Hepatocyte (in vitro differentiated cells): ENCODE measurements around the gene SIVA1.

Experiments used
- CTCF ChIP-seq: fragments of 200-600 bp; sonication (generic); IDR thresholded peaks from 2 replicates; pipeline ENCODE4 v1.5.1; 2016; ENCODE audit warnings: antibody characterized with exemption, mild to moderate bottlenecking; ENCODE audit not compliant: poor library complexity
- EZH2 ChIP-seq: fragments of 200-600 bp; sonication (generic); IDR thresholded peaks from 2 replicates; pipeline ENCODE4 v1.6.1; 2016; ENCODE audit warnings: antibody characterized with exemption, mild to moderate bottlenecking, borderline replicate concordance
- EZH2phosphoT487 ChIP-seq: fragments of 200-600 bp; sonication (generic); IDR thresholded peaks from one replicate; pipeline ENCODE4 v1.6.1; 2018; ENCODE audit warnings: antibody characterized with exemption, mild to moderate bottlenecking, low read depth, moderate library complexity; ENCODE audit not compliant: unreplicated experiment, severe bottlenecking

DNA sequence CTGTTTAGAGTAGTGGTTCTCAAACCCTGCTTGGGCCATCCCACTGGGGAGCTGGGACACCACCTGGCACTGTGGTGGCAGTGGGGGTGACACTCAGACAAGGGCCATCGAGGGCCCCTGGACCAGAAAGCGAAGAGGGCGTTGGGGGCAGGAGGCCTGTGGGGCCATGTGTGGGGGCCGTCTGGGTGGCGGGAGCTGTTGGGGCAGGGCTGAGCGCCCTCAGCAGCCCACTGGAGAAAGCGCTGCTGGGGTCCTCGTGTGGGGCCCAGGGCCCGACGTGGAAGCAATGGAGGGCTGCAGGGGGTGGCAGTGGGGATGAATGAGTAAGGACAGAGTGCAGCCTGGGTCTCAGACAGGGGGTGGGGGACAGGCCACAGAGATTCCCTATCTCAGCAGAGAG, 34.8 kb upstream of the SIVA1 start:
- TF ChIP-seq CTCF (no peak), EZH2 (no peak), EZH2phosphoT487 (no peak)
